CD4-positive, alpha-beta T cell treated with Interleukin-6 at 100 ng/mL for 8 hours (primary cell): Measurements from ENCODE around the gene LLGL2.

ENCODE experiments used
- DNase-seq: peaks from one replicate; pipeline ENCODE4 v3.0.0-alpha.2; 2020; ENCODE audit warnings: mixed read lengths, low spot score

The LLGL2 gene

DNA sequence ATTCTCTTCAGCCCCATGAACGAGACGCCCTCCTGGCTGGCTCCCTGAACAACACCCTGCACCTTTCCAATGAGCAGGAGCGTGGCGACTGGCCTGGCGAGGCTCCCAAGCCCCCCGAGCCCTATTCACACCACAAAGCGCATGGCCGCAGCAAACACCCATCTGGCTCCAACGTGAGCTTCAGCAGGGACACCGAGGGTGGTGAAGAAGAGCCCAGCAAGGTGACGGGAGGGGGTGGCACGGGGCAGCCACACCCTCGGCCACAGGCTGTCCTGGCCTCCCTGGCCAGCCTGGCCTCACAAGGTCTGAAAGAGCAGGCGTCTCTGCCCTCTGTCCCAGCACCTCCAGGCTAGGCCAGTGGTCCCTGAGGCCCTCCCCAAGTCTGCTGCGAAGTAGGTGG lies 33.8 kb upstream of the LLGL2 start:
- no peak for DNase-seq

DNA sequence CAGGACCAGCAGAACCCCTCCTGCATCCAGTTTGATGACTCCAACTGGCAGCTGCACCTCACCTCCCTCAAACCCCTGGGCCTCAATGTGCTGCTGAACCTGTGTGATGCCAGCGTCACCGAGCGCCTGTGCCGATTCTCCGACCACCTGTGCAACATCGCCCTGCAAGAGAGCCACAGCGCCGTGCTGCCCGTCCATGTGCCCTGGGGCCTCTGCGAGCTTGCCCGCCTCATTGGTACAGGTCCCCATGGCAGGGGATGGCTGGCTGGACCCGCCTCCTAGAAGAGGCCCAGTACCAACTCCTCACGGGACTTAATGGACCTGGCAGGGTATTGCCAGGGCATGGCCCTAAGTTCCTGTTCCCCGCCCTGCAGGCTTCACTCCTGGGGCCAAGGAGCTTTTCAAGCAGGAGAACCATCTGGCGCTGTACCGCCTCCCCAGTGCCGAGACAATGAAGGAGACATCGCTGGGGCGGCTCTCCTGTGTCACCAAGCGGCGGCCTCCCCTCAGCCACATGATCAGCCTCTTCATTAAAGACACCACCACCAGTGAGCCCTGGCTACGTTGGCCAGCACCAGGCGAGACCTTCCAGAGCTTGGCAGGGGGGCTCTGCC lies 32.8 kb upstream of the LLGL2 start:
- DNase-seq: no peak

DNA sequence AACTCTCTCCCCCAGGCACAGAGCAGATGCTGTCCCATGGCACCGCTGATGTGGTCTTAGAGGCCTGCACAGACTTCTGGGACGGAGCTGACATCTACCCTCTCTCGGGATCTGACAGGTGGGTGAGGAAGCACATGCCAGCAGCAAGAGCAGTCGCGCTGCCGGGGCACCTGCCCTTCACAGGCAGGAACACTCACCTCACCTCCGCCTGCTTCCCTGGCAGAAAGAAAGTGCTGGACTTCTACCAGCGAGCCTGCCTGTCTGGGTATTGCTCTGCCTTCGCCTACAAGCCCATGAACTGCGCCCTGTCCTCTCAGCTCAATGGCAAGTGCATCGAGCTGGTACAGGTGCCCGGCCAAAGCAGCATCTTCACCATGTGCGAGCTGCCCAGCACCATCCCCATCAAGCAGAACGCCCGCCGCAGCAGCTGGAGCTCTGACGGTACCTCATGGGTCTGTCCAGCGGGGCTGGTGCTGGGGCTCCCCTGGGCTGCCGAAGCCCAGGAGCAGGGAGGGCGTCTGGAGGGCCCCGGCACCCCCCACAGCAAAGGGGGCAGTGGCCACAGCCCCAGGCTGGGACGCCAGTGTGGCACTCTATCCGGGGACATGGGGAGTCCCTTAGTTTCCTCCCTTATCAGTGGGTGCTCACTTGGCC lies 31.9 kb upstream of the LLGL2 start:
- DNase-seq: no peak

DNA sequence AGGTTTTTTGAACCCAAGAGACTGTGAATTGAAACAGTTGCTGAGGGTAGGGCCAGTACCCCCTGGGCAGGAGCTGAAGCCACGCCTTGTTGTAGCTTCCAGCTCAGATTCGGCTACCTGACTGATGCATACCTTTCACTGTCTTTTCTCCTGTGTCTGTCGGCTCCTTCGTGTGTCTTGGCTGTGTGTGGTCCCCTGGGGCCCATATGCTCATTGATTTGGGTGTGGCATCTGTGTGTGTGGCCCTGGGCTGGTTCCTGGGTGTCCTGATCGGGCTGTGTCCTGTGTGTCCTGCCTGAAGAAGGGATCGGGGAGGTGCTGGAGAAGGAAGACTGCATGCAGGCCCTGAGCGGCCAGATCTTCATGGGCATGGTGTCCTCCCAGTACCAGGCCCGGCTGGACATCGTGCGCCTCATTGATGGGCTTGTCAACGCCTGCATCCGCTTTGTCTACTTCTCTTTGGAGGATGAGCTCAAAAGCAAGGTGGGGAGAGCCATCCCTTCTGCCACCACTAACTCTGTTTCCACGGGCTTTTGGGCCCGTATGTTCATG lies 31.1 kb upstream of the LLGL2 start:
- DNase-seq: no peak

DNA sequence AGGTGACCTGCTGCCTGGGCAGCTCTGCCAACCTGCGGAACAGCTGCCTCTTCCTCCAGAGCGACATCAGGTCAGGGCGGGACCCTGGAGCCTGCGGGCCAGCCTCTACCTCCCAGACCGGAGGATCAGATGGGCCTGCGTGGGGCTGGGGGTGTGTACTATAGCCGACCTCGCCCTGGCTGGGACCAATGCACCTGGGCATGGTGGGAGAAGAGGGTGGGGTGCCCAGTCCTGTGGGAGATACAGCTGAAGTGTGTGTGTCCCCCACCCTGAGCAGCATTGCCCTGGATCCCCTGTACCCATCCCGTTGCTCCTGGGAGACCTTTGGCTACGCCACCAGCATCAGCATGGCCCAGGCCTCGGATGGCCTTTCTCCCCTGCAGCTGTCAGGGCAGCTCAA lies 29.5 kb upstream of the LLGL2 start:
- no peak for DNase-seq

DNA sequence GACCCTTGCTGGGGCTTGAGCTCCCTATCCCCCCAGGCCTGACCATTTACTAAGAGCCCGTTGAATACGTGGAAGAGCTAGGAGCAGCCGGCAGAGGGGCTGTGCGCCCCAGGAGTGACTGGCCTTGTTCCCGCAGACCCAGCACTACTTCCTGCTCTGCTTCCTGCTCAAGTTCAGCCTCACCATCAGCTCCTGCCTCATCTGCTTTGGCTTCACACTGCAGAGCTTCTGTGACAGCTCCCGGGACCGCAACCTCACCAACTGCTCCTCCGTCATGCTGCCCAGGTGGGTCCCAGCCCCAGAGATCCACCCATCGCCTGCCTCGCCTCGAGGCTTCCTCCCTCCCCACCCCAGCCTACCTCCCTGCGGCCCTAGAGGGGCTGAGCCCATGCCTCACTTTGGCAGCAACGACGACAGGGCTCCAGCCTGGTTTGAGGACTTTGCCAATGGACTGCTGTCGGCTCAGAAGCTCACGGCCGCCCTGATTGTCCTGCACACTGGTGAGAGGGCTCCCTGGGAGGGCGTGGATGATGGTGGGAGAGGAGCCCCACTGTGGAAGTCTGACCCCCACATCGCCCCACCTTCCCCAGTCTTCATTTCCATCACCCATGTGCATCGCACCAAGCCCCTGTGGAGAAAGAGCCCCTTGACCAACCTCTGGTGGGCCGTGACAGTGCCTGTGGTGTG lies 27.3 kb upstream of the LLGL2 start:
- DNase-seq: no peak

DNA sequence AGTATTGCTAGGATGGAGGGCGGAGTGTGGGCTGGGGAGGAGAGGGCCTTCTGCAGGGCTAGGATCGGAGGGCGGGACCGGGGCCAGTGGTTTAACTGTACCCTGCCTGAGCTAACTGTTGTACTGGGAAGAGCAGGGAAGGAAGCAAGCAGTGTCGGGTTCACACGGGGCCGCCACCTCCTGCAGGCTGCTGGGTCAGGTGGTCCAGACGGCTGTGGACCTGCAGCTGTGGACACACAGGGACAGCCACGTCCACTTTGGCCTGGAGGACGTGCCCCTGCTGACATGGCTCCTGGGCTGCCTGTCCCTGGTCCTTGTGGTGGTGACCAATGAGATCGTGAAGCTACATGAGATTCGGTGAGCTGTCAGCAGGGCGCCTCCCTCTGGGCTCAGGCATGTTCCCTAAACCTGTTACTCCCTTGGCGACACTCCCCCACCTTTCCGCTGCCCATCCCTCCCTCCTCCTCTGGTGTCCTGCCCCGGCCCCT lies 26.7 kb upstream of the LLGL2 start:
- DNase-seq: no peak

DNA sequence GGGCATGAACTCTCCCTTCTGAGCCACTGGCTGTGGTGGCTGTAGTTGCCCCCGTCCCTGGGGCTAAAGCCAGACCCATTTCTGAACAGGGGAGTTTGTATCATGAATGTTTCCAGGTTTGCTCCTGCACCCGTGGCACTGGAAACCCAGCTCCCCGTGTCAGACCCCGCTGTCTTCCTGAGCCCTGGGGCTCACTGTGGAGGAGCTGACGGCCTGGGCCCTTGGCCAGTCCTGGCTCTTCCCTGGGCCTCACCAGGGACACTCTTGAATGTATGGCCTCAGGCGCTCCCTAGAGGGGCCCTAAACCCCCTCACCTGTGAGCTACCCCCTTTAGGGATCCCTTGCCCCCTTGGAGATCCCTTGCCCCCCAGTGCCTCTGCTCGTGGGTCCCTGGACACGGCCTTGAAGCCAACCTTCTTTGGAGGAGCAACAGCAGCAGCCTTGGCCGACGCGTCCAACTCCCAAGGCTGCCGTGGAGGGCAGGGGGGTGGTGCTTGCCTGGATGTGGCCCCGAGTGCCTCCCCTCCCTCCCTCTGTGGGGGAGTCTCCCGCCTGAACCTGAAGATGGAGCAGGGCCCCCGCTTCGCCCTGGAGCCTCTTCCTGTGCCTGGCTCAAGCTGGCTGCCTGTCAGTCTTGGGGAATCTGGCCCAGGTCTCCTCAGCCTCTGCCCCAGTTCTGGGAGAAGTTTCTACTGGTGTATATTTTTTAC lies 26.0 kb upstream of the LLGL2 start:
- no peak for DNase-seq

DNA sequence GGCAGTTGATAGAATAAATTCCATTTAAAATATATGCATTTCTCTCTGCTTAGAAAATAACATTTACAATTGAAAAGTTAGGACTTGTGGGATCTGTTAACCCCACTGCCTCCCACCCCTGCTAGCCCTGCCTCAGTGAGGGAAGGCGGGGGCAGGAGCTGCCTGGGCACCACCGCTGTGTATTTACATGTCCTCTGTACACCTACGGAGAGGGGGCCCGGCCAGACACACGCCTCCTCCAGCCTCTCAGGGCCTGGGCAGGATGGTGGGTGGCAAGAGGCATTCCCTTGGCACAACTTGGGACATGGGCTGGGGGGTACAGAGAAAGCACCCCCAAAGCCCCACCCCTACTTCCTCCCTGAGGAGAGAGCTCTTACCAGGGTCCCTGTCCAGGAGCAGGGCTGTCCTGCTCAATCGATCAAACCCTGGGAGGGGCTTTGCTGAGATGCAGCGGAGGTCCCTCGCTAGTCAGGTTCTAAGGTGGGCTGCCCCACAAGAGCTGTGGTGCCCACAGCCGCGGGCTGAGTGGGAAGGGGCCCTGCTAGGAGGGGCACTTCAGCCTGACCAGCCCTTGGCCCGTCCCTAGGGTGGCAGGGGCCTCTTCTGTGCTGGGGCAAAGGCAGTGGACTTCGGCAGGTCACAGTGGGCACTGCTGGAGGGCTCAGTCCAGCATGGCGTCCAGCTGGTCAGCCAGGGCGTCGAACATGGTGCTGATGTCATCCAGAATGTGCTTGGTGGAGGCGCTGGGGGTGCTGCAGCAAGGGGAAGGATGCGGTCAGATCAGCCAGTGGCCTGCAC lies 24.9 kb upstream of the LLGL2 start:
- no peak for DNase-seq

DNA sequence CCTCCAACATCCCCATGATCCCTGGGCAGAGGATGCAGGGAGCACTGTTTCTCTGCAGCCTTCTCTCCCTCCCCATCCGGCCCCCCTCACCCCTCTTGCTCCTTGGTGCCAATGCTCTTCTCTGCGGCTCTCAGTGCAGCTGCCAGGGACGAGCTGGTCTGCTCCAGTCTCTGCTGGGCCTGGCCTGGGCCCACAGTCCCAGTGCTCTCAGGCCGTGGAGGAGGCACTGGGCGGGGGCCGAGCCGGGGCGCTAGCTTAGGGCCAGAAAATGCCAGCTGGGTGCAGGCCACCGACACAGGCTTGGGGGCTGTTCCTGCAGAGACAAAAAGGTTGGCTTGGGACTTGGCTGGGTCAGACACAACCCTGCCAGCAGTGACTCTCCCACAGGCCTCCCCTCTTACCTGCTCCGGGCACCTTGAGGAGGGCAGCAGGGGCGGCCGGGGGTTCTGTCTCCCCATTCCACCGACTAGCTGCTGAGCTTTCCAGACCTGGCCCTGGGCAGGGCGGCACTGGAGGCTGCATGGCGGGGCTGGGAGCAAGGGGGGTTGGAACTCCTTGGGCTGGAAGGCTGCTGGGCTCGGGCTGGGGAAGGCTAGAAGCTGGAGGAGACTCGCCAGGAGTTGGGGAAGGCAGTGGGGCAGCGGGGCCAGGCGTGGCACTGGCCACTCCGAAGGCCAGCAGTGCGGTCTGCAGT lies 24.0 kb upstream of the LLGL2 start:
- DNase-seq: no peak

DNA sequence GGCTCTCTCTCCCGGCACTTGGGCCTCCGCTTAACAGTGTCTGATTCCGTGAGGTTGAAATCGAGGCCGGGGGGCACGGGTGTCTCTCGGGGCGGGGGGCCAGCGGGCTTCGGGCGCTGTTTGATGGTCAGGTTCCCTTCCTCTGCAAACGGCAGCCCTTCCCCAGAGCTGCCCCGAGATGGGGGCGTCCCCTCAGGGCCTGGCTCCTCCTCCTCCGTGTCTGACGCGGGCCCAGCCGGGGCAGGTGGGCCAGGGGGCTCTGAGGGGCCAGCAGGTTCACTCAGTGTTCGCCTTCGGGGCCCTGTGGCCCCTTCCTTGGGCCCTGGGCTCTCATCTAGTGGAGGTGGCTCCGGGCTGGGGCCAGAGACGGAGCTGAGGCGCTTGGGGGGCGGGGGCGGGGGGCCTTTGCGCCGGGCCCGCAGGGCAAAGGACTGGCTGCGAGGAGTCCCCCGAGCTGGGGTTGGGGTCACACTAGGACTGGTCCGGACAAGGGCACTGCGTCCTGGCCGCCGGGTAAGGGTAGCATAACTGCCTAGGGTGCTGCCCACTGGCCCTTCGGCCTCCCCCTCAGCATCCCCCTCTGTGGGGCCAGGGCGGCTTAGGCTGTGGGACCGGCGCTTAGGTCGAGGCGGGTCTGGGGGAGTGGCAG lies 23.3 kb upstream of the LLGL2 start:
- DNase-seq: no peak

DNA sequence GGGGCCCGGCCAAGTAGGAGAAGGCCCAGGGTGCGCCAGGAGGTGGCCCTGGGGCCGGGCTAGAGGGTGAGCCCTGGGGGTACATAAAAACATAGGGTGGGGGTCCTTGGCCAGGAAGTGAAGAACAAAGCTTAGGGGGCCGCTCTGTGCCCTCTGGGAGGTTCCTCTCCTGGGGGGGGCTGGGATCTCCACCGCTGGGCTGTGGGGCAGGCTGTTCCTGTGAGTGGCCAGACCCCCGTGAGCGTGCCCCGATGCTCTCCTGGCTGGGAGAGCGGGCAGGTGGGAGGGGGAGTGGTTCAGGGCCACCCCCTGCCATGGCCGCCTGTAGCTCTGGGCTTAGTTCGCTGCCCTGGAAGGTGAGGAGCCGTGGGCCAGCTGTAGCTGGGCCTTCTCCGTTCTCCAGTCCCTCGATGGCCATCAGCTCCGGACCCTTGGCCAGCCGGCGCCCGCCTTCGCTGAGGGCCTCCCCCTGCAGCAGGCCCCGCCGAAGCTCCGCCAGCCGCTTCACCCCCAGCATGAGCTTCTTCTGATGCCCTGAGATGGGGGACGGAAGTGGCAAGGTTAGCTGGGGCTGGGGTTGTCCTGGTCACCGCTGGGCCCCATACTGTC lies 22.7 kb upstream of the LLGL2 start:
- DNase-seq: no peak

DNA sequence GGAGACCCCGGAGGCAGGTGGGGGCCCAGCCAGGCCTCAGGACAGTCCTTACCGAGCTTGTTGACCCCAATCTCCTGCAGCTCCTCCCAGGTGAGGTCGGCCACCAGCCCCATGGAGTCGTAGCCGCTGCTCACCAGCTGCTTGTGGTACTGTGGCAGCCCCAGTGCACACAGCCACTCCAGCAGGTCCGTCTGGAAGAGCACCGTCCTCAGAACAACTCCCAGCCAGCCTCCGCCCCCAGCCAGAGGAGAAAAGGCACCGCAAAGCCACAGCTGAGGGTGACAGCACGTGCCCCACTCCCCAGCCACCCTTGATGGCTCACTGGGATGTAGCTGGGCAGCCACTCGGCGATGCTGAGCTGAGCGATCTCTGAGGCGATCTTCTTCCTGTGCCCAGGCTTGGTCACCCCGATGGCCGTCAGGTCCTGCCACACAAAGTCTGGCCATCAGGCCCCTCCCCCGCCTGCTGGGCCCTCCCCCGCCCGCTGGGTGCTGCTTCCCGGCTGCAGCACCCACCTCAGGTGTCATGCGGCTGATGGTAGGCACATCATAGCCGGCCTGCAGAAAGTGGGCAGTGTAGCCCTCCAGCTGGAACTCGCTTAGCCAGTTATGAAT lies 22.1 kb upstream of the LLGL2 start:
- no peak for DNase-seq

DNA sequence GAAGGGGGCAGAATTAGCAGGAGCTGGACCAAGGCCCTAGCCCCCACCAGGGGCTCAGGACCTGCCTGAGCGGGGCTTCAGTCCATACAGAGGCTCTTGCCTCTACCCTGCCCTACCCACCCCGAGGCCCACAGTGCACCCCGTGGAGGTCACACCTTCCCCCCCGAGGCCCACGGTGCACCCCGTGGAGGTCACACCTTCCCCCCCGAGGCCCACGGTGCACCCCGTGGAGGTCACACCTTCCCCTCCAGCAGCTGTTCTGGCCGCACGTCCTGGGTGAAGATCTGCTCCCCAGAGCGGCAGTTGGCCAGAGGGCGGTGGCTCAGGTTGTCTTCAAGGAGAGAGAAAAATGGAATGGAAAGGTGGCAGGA lies 21.5 kb upstream of the LLGL2 start:
- no peak for DNase-seq

DNA sequence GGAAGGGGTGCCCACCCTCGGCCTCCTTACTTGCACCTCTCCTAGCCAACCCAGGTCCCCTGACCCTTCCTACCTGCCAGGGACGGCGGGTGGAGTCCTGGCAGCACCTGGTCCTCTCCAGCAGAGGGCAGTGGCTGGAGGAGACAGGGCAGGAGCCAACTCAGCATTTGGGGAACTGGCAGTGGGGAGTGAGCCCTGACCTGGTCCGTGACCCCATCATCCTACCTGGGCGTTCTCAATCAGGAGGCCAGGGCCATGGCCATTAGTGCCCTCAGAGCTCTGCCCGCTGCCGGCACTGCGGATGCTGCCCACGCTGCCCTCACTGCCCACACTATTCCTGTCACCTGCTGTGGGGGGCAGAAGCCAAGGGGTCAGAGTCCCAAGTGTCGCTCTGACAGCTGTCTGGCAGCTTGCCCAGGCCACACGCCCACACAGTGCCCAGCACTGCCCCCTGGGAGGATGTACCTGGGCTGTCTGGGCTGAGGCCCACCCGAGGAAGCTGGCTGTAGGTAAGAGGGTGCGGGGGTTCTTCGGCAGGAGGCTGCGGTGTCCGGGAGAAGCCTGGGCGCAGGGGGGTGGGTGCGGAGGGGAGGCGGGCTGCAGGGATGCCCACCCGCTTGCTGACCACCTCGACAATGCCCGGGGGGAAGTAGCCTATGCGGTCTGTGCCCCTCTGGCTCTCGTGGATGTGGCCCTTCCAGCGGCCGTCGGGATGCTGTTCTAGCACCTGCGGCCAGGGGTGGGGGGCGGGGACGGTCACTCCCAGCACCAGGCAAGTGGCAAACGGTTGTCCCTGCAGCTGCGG lies 20.9 kb upstream of the LLGL2 start:
- DNase-seq: peak; percentile 33

DNA sequence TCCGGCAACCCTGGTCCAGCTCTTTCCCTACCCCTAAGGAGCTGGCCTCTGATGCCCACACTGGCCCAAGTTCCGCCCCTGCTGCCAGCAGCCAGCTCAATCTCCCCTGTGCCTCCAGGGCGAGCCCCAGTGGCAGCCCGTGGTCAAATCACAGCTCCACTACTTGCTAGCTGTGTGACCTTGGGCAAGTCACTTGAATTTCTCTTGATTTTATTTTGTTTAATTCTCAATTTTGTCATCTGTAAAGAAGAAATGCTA lies 20.4 kb upstream of the LLGL2 start:
- no peak for DNase-seq

DNA sequence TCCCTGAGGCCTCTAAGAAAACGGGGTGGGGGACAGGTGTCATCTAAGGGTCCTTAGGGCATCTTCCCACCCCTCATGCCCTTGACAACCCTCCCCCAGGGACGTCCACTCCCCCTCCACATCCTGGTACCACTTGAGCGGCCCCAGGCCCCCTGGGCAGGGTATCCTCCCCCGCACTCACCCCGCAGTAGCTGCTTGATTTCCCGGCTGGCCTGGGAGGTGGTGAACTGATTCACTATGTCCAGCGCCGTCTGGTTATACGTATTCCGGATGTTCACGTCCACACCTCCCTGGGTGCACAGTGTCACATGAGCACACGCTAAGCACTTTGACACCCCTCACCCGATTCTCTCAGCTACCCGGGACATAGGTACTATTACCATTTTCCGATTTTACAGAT lies 19.9 kb upstream of the LLGL2 start:
- DNase-seq: no peak

DNA sequence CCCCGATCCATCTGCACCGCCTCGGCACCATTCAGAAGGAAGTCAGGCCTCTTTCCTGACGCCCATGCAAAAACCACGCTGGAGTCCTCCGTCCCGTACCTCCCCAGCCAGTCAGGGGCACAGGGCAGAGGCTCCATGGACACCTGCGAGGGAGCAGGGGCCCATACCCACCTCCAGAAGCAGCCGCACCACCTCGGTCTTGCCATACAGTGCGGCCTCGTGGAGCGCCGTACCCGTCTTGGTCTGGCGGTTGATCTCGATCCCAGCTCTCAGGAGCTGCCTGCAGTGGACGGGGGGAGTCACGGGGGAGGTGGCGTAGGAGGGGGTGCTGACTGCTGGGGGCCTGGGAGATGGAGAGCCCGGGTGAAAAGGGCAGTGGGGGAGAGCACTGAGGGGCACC lies 19.4 kb upstream of the LLGL2 start:
- no peak for DNase-seq

DNA sequence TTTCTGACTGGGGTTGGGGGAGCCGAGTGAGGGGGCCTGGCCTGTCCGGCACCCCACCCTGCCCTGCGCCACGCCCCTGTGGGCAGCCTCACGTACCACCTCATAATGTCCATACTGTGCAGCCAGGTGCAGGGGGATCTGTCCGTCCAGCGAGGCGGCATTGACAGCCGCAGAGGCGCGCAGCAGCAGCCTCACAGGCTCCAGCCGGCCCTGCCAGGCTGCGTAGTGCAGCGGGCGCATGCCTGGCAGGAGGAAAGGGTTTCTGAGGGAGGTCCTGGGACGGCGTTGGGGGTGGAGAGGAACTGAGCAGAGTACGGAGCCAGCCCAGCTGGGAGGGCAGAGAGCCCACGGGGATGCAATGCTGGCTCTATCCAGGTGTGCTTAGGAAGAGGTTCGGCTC lies 18.6 kb upstream of the LLGL2 start:
- no peak for DNase-seq
